ENCODE data around the gene GPR84. TPM values are rescaled to one million over a fixed set of nuclear protein-coding genes. Genes with fewer than 3 reads are reported as not detected.

GPR84 gene
- total RNA-seq, 4 donors from 2014 or later, result not detected

DNA sequence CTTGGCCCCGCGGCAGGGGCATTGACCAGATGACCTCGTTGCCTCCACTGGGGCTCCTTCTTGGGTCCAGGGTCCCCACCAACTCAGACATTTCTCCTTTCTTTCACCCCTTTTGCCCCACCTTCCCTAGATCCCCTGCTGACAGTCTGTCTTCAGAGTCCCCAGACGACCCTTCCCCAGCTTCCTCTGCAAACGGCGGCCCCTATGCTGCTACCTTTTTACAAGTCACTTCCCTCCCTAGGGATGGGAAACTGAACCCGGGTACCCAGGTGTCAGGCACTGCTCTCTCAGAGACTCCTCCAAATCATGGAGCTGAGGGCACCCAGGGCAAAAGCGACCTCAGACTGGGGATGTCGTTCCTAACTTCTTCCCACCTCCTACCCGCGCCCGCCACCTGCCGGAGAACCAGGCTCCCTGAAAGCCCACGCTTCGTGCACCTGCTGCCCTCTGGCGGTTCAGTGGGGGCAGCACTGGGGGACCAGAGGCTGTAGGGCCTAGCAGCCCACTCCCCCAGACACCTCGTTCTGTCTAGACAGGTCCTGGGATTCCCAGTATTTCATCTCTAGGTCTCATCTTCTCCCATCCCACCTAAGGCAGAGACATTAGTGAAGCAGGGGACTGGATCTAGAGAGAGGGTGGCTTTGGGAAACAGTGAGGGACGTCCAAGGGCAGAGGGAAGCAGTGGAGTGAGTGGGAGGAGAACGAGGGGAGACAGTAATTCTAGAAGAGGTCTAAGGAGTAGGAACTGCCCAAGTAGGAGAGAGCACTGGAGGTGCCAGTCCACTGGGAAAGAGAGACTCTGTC lies 15.3 kb upstream of the GPR84 start:
- H3K4me1 ChIP-seq, result peaks cover 4 to 19% (median 13%) of the 10 kb centered on the region in 4 donors
- 13 to 63% methylated on average over 2 to 19 of the region's 19 CpGs for WGBS, 2 donors (ENCODE audit: low coverage in 1 of 2)
- in situ Hi-C loops (cut with MboI; ENCODE audit: low pct_ligation_motif_present in 1 of 4, low pct_unique_long_range_greater_than_20kb in 1 of 4, low sequenced_read_pairs in 3 of 4), result no loop called here
- H3K27me3 ChIP-seq, result peaks cover 5% of the 10 kb centered on the region
- H3K27ac ChIP-seq, result peak overlapping the region; percentile 49 to 81 (median 76)
- DNase-seq, result peak; percentile 93
- peak overlapping the region; percentile 32 to 45 (median 34) for H3K4me3 ChIP-seq
- TF ChIP-seq, protein P1, sequence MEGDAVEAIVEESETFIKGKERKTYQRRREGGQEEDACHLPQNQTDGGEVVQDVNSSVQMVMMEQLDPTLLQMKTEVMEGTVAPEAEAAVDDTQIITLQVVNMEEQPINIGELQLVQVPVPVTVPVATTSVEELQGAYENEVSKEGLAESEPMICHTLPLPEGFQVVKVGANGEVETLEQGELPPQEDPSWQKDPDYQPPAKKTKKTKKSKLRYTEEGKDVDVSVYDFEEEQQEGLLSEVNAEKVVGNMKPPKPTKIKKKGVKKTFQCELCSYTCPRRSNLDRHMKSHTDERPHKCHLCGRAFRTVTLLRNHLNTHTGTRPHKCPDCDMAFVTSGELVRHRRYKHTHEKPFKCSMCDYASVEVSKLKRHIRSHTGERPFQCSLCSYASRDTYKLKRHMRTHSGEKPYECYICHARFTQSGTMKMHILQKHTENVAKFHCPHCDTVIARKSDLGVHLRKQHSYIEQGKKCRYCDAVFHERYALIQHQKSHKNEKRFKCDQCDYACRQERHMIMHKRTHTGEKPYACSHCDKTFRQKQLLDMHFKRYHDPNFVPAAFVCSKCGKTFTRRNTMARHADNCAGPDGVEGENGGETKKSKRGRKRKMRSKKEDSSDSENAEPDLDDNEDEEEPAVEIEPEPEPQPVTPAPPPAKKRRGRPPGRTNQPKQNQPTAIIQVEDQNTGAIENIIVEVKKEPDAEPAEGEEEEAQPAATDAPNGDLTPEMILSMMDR (IDR thresholded peaks at IDR 0.05), result peak; percentile 99 to 100 (median 100)
- TF ChIP-seq POLR2AphosphoS5 (IDR thresholded peaks at IDR 0.05) (peak in 2 of 3 donors; percentile 6 to 35), POLR2A (IDR thresholded peaks at IDR 0.05) (no peak), EP300 (IDR thresholded peaks at IDR 0.05; ENCODE audit: low read depth) (no peak)
- H3K36me3 ChIP-seq, result no peaks in the 10 kb centered on the region
- H3K9me3 ChIP-seq, result no peaks in the 10 kb centered on the region
- intact Hi-C loops (cut with DNase I; ENCODE audit: low total_unique reads), result no loop called here

DNA sequence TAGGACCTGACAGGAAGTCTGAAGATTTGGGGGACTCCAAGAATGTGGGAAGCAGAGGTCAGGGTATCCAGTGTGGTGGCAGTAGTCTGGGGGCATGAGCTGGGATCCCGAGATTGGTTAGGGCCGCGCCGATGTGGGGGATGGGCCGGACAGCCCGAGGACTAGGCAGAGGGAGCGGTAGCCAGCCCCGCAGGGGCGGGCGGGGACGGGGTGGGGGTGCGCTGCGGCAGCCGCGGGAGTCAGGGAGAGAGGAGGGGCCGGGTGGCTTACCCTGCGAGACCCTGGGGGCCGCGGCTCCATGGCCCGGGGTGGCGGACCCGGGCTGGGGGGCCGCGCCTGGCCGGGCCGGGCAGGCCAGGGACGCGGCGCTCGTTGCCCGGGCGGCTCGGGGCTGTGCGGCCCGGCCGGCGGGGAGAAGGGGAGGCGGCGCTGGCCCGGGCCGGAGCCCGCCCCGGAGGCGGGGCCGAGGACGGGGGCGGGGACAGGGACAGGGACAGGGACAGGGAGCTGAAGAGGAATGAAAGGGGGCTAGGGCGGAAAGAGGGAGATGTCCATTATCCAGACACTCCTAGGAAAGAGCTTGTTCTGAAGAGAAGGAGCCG lies 14.6 kb upstream of the GPR84 start:
- TF ChIP-seq, protein P1 (IDR thresholded peaks at IDR 0.05), result no peak
- TF ChIP-seq POLR2A (IDR thresholded peaks at IDR 0.05), result no peak
- TF ChIP-seq POLR2AphosphoS5 (IDR thresholded peaks at IDR 0.05), result no peak
- TF ChIP-seq EP300 (IDR thresholded peaks at IDR 0.05; ENCODE audit: low read depth), result no peak
- Histone ChIP-seq H3K9me3 (no peaks in the 10 kb centered on the region), H3K27ac (peak overlapping the region; percentile 49 to 81 (median 76)), H3K4me1 (peaks cover 4 to 25% (median 16%) of the 10 kb centered on the region in 4 donors), H3K4me3 (peak overlapping the region; percentile 33 to 45 (median 39)), H3K36me3 (no peaks in the 10 kb centered on the region), H3K27me3 (peaks cover 5% of the 10 kb centered on the region)
- in situ Hi-C loops (cut with MboI; ENCODE audit: low pct_ligation_motif_present in 1 of 4, low pct_unique_long_range_greater_than_20kb in 1 of 4, low sequenced_read_pairs in 3 of 4), result no loop called here
- intact Hi-C loops (cut with DNase I; ENCODE audit: low total_unique reads), result no loop called here
- DNase-seq, result peak; percentile 68
- WGBS, 2 donors (ENCODE audit: low coverage in 1 of 2), result 16 to 30% methylated on average over 5 to 43 of the region's 49 CpGs

DNA sequence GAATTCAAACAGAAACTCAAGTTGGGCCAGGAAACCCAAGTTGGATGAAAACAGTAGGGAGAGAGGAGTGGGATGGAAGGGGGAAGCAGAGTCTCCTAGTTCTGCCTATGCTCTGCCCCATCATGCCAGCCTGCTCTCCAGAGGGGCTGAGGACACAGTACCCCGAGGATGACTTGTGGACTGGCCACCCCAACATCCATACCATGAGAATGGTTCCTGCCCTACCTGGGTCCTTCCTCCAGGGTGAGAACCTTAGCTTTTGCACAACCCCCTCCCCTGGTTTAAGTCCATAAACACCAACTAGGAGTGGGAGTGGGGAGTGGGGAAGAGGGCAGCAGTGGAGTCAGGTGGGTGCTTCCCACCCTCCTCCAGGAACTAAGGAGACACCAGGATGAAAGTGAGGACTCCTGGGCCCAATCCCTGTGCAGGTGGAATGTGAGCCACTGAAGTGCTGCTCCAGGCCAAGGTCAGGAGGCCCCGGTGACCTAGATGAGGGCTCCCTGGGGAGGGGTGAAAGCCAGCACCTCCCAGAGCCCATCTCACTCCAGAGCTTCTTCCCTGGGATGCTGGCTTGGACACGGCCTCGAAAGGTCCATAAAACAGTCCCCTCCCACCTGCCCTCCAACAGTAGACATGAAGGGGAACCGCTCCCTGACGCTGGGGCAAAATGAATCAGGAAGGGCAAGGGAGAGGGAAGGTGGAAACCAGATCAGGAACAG lies 13.7 kb upstream of the GPR84 start:
- WGBS, 2 donors (ENCODE audit: low coverage in 1 of 2), result 76 to 100% methylated on average over 1 to 6 of the region's 6 CpGs
- Histone ChIP-seq H3K9me3 (no peaks in the 10 kb centered on the region), H3K27me3 (peaks cover 5% of the 10 kb centered on the region), H3K4me1 (peaks cover 4 to 25% (median 17%) of the 10 kb centered on the region in 4 donors), H3K27ac (peak overlapping the region in 1 of 4 donors; percentile 79), H3K4me3 (peak overlapping the region in 1 of 4 donors; percentile 45), H3K36me3 (no peaks in the 10 kb centered on the region)
- no peak for DNase-seq
- no peak for TF ChIP-seq POLR2A (IDR thresholded peaks at IDR 0.05)
- TF ChIP-seq POLR2AphosphoS5 (IDR thresholded peaks at IDR 0.05), result no peak
- no peak for TF ChIP-seq EP300 (IDR thresholded peaks at IDR 0.05; ENCODE audit: low read depth)
- TF ChIP-seq, protein P1 (IDR thresholded peaks at IDR 0.05), result no peak
- intact Hi-C loops (cut with DNase I; ENCODE audit: low total_unique reads) (no loop called here), in situ Hi-C loops (cut with MboI; ENCODE audit: low pct_ligation_motif_present in 1 of 4, low pct_unique_long_range_greater_than_20kb in 1 of 4, low sequenced_read_pairs in 3 of 4) (no loop called here)

DNA sequence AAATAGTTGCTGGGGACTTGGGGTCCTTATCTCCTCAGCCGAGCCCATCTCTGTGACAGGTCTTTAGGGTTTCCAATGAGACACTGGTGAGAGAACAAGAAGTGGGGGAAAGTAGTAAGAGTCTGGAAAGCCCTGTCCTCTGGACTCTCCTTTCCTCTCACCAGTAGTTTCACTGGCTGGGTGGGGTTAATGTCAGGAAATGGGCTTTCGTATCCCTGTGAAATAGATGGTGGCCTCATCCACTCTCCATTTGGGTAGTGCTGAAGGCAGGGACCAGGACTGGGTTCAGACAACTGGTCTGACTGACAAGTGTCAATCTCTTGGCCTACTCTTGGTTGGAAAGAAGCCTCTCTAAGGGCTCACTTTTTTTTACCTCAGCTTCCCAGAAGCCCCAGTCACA lies 12.7 kb upstream of the GPR84 start:
- TF ChIP-seq POLR2AphosphoS5 (IDR thresholded peaks at IDR 0.05) (no peak), POLR2A (IDR thresholded peaks at IDR 0.05) (no peak), EP300 (IDR thresholded peaks at IDR 0.05; ENCODE audit: low read depth) (no peak)
- TF ChIP-seq, protein P1 (IDR thresholded peaks at IDR 0.05), result no peak
- Histone ChIP-seq H3K4me3 (no peak overlapping the region), H3K4me1 (peaks cover 4 to 30% (median 17%) of the 10 kb centered on the region in 4 donors), H3K36me3 (no peaks in the 10 kb centered on the region), H3K27me3 (peaks cover 5% of the 10 kb centered on the region), H3K9me3 (no peaks in the 10 kb centered on the region), H3K27ac (peak overlapping the region; percentile 4 to 51 (median 27))
- intact Hi-C loops (cut with DNase I; ENCODE audit: low total_unique reads) (no loop called here), in situ Hi-C loops (cut with MboI; ENCODE audit: low pct_ligation_motif_present in 1 of 4, low pct_unique_long_range_greater_than_20kb in 1 of 4, low sequenced_read_pairs in 3 of 4) (no loop called here)
- 83% methylated on average over 2 of the region's 2 CpGs; no CpG with 5 or more reads in 1 of the 2 donors for WGBS, 2 donors (ENCODE audit: low coverage in 1 of 2)
- DNase-seq, result no peak

Data from transverse colon (tissue), 4 donors.